ENCODE measurements around the gene ANKS3.

- TF ChIP-seq CTCF (IDR thresholded peaks at IDR 0.05) (no peak), EZH2 (IDR thresholded peaks at IDR 0.05; ENCODE audit: borderline replicate concordance, insufficient read depth, low read depth, low read length, poor library complexity, severe bottlenecking) (no peak)
These were observed 24.6 kb downstream of the ANKS3 start for GRCh38 chr16:4709481-4709880.
